ENCODE data around the gene IFTAP. TPM values are rescaled to one million over a fixed set of nuclear protein-coding genes. Genes with fewer than 3 reads are reported as not detected.

The IFTAP gene
- total RNA-seq, 1 experiment from 2014 or later, result 19.9 TPM

GRCh38 chr11:36683818-36684217 is 89.5 kb downstream of the IFTAP start:
- no peak for TF ChIP-seq CTCF (conservative IDR thresholded peaks at IDR 0.05)
- Histone ChIP-seq H4K91ac (ENCODE audit: insufficient read length, low read depth, low read length) (no peak overlapping the region), H3K9ac (ENCODE audit: extremely low read depth, insufficient read length, low read length) (no peak overlapping the region), H3K4ac (ENCODE audit: low read depth, low read length) (no peak overlapping the region), H3K4me1 (ENCODE audit: insufficient read depth, low read length) (no peaks in the 10 kb centered on the region), H3K27me3 (ENCODE audit: insufficient read depth, low read length) (no peaks in the 10 kb centered on the region), H3K23ac (ENCODE audit: insufficient read length, low read depth, low read length) (no peak overlapping the region), H3T11ph (ENCODE audit: low read length) (no peak overlapping the region), H3K27ac (ENCODE audit: insufficient read length, low read depth, low read length) (no peak overlapping the region), H3K18ac (ENCODE audit: insufficient read length, low read depth, low read length) (no peak overlapping the region), H2BK5ac (ENCODE audit: insufficient read length, low read length) (no peak overlapping the region), H2AFZ (ENCODE audit: low read length) (no peak overlapping the region), H3K56ac (ENCODE audit: insufficient read length, low read depth, low read length) (no peak overlapping the region), H3K79me2 (ENCODE audit: insufficient read depth, low read length) (no peaks in the 10 kb centered on the region), H3K4me2 (ENCODE audit: insufficient read depth, insufficient read length, low read length) (no peak overlapping the region), H4K8ac (replicated peaks; ENCODE audit: insufficient read length, low read depth, low read length) (no peak overlapping the region), H3K14ac (ENCODE audit: insufficient read depth, low read length) (no peak overlapping the region), H2BK20ac (ENCODE audit: low read depth, low read length, poor library complexity, severe bottlenecking) (no peak overlapping the region), H2AK5ac (ENCODE audit: insufficient read length, low read length) (no peak overlapping the region), H3K79me1 (ENCODE audit: insufficient read depth, low read depth, low read length, poor library complexity, severe bottlenecking) (no peaks in the 10 kb centered on the region), H2BK120ac (ENCODE audit: low read depth, low read length, poor library complexity, severe bottlenecking) (no peak overlapping the region), H2BK12ac (ENCODE audit: insufficient read length, low read depth, low read length) (no peak overlapping the region), H3K23me2 (ENCODE audit: insufficient read length, low read depth, low read length, poor library complexity, severe bottlenecking) (no peaks in the 10 kb centered on the region), H2BK15ac (ENCODE audit: low read depth, low read length) (no peak overlapping the region), H3K9me3 (ENCODE audit: control insufficient read depth, low read depth, low read length) (no peaks in the 10 kb centered on the region), H4K5ac (ENCODE audit: insufficient read length, low read depth, low read length) (no peak overlapping the region), H4K20me1 (ENCODE audit: control insufficient read depth, insufficient read depth, insufficient read length) (no peaks in the 10 kb centered on the region)
- Mint-ChIP-seq H3K27ac (no peak overlapping the region), H3K4me3 (no peak overlapping the region), H3K36me3 (ENCODE audit: insufficient read depth in 1 of 3, low read depth in 3 of 3) (no peaks in the 10 kb centered on the region), H3K27me3 (ENCODE audit: low read depth) (peaks cover 6% of the 10 kb centered on the region), H3K4me1 (no peaks in the 10 kb centered on the region), H3K9me3 (peaks cover 5 to 8% of the 10 kb centered on the region in 2 experiments; a peak in 4 of 5 replicates)
- WGBS (ENCODE audit: extremely low coverage, insufficient read length, low lambda C conversion rate), result no CpG with 5 or more reads among the region's 1 CpG
- no peak for DNase-seq

All from H9 (cell line).